Mesothelial cell of epicardium (in vitro differentiated cells): ENCODE measurements around the gene CCDC137. TPM values are rescaled to one million over a fixed set of nuclear protein-coding genes. Genes with fewer than 3 reads are reported as not detected.

ENCODE experiments used
- DNase-seq, 2 experiments: peaks; one replicate each; pipeline ENCODE4 v3.0.0; 2021; ENCODE audit warnings: low spot score in 2 of 2; ENCODE audit not compliant: unreplicated experiment in 2 of 2
- H3K27ac Mint-ChIP-seq: 2 replicates; pipeline ENCODE4 v1.8.0; 2021; ENCODE audit warnings: mixed read lengths
- H3K27me3 Mint-ChIP-seq: 2 replicates; pipeline ENCODE4 v1.8.0; 2021; ENCODE audit warnings: low read depth, mixed read lengths
- H3K36me3 Mint-ChIP-seq: 2 replicates; pipeline ENCODE4 v1.8.0; 2021; ENCODE audit warnings: mixed read lengths
- H3K4me1 Mint-ChIP-seq: 2 replicates; pipeline ENCODE4 v1.8.0; 2021; ENCODE audit warnings: mixed read lengths
- H3K4me3 Mint-ChIP-seq: 2 replicates; pipeline ENCODE4 v1.8.0; 2021; ENCODE audit warnings: mild to moderate bottlenecking, moderate library complexity, mixed read lengths
- H3K9me3 Mint-ChIP-seq: 2 replicates; pipeline ENCODE4 v1.8.0; 2021; ENCODE audit warnings: mixed read lengths
- total RNA-seq: library from RNA; stranded (reverse); gene quantifications from 3 replicates; pipeline ENCODE4 v1.2.1, GENCODE V29; 2021
- TF ChIP-seq, protein P1 (sequence below): fragments of 200-600 bp; sonication (generic); IDR thresholded peaks from one replicate; pipeline ENCODE4 v1.5.0; 2021; ENCODE audit warnings: antibody characterized with exemption; ENCODE audit not compliant: unreplicated experiment

The CCDC137 gene
- total RNA-seq, 1 donor from 2014 or later: 19.6 TPM

DNA sequence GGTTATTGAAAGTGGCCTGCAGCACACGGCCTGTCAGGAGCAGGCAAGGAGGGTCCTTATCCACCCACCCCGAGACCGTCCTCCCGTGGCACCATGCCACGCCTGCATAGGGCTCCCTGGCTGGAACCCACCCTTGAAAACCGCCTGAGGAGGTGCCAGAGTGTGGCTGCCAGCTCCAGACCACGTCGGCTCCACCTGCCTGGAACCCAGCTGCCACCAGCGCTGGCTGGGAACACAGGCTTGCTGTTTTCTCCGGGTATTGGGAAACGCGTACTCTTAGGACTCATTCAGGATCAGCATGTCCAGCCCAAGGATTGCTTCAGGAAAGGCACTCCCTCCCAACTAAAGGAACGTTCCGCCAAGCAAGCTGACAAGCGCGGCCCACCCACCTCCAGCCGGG lies 10.4 kb downstream of the CCDC137 start:
- no peak for DNase-seq
- Mint-ChIP-seq H3K9me3 (no peaks in the 10 kb centered on the region), H3K27me3 (no peaks in the 10 kb centered on the region), H3K27ac (no peak overlapping the region), H3K4me1 (no peaks in the 10 kb centered on the region), H3K36me3 (peaks cover 3% of the 10 kb centered on the region), H3K4me3 (no peak overlapping the region)
- TF ChIP-seq, protein P1, sequence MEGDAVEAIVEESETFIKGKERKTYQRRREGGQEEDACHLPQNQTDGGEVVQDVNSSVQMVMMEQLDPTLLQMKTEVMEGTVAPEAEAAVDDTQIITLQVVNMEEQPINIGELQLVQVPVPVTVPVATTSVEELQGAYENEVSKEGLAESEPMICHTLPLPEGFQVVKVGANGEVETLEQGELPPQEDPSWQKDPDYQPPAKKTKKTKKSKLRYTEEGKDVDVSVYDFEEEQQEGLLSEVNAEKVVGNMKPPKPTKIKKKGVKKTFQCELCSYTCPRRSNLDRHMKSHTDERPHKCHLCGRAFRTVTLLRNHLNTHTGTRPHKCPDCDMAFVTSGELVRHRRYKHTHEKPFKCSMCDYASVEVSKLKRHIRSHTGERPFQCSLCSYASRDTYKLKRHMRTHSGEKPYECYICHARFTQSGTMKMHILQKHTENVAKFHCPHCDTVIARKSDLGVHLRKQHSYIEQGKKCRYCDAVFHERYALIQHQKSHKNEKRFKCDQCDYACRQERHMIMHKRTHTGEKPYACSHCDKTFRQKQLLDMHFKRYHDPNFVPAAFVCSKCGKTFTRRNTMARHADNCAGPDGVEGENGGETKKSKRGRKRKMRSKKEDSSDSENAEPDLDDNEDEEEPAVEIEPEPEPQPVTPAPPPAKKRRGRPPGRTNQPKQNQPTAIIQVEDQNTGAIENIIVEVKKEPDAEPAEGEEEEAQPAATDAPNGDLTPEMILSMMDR: no peak

DNA sequence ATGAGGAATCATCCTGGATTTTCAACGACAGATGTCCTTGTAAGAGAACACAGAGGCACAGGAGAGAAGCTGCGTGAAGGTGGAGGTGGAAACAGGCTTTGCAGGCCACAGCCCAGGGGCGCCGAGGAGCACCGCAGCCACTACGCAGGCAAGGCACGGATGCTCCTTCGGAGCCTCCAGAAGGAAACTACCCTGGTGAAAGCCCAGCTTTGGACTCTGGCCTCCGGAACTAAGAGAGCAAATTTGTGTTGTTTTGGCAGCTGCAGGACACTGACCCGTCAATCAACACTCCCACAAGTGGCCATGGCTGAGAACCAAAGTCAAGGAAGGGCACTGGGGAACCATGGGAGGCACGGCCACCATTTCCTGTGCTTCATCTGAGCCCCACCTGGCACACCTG lies 13.6 kb downstream of the CCDC137 start:
- H3K27me3 Mint-ChIP-seq: no peaks in the 10 kb centered on the region
- no peak overlapping the region for H3K27ac Mint-ChIP-seq
- peaks cover 19% of the 10 kb centered on the region for H3K4me1 Mint-ChIP-seq
- H3K4me3 Mint-ChIP-seq: no peak overlapping the region
- no peaks in the 10 kb centered on the region for H3K9me3 Mint-ChIP-seq
- TF ChIP-seq, protein P1: no peak
- no peaks in the 10 kb centered on the region for H3K36me3 Mint-ChIP-seq
- no peak for DNase-seq

DNA sequence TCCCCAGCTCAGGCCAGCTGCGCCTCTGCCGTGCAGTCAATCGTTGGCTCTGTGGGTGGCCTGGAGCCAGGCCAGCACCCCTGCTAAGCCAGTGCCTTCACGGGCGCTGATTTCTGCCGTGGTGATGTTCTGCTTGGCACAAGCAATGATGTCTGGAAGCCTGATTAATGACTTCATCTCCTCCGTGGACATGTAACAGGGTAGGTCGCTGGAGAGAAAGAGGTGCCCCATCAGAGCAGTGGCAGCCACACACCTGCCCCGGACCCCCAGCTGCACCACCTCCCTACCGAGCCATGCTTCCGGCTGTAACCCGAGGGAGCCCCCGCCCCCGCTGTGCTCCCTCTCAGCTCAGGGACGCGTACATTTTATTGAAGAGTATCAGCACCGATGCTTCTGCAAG lies 15.1 kb downstream of the CCDC137 start:
- no peak for DNase-seq
- TF ChIP-seq, protein P1: no peak
- Mint-ChIP-seq H3K36me3 (peaks cover 4% of the 10 kb centered on the region), H3K27ac (no peak overlapping the region), H3K9me3 (no peaks in the 10 kb centered on the region), H3K4me1 (peaks cover 23% of the 10 kb centered on the region), H3K4me3 (peak overlapping the region; percentile 95), H3K27me3 (no peaks in the 10 kb centered on the region)

DNA sequence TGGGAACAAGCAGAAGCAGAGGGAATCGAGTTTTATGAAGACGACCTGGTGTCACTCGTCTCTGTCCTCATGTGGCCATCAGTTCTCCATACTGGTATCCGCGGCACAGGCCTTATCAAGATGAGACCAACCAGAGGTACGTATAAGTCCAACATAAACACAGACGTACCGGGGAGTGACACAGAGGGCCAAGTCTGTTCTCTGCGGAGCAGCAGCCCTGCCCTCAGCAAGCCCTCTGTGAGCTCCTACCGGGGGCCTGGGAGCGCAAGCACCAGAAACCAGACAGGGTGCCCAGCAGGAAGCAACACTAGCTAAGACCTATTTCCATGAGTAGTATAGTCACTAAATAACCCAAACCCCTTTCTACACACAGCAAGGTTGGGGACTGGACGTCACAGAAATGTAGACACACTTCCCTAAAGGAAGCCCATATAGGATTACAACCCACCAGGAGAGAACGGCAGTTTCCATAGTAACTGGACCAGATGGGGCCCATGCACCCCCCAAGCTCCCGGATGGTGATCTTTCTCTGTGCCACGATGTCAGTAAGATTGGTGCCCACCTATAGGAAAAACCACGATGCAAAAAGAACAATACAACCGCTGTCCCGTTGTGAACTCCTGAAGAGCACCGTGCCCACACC lies 16.1 kb downstream of the CCDC137 start:
- Mint-ChIP-seq H3K27me3 (no peaks in the 10 kb centered on the region), H3K9me3 (no peaks in the 10 kb centered on the region), H3K27ac (peak overlapping the region; percentile 93), H3K4me3 (peak overlapping the region; percentile 95), H3K36me3 (peaks cover 4% of the 10 kb centered on the region), H3K4me1 (peaks cover 23% of the 10 kb centered on the region)
- DNase-seq: no peak
- TF ChIP-seq, protein P1: no peak

DNA sequence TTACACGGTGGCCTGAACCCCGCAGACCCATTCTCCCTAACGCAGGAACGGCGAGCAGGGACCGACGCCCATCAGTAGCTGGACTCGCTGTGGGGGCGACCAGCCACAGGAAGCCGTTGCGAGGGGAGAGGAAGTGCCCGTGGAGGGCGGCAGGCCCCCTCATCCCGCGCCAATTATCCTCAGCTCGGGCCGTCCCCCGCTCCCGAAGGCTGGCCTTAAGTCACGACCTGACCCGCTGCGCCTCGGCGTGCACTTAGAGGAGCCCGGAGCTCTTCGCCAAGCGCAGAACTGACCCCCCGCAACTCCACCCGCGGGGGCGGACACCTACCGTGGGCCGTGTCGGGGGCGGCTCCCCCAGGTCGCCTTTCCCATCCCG lies 16.7 kb downstream of the CCDC137 start:
- H3K4me1 Mint-ChIP-seq: peaks cover 23% of the 10 kb centered on the region

More for the DNA sequence above, 16.7 kb downstream of the CCDC137 start:
- TF ChIP-seq, protein P1: no peak
- no peak for DNase-seq
- peak overlapping the region; percentile 95 for H3K4me3 Mint-ChIP-seq
- H3K9me3 Mint-ChIP-seq: no peaks in the 10 kb centered on the region
- no peaks in the 10 kb centered on the region for H3K27me3 Mint-ChIP-seq
- H3K27ac Mint-ChIP-seq: peak overlapping the region; percentile 93
- peaks cover 4% of the 10 kb centered on the region for H3K36me3 Mint-ChIP-seq
